WTC11 (cell line): ENCODE results near the gene LRRC3C. TPM values are rescaled to one million over a fixed set of nuclear protein-coding genes. Genes with fewer than 3 reads are reported as not detected.

Experiments used
- ATF1 ChIP-seq: sonication (generic); formaldehyde crosslinking; IDR thresholded peaks from 2 replicates; pipeline ENCODE4 v1.8.1; 2023; ENCODE audit warnings: mild to moderate bottlenecking, moderate library complexity, missing genetic modification reagents
- CREB1 ChIP-seq: sonication (generic); formaldehyde crosslinking; IDR thresholded peaks from 2 replicates; pipeline ENCODE4 v1.8.0; 2023; ENCODE audit warnings: mild to moderate bottlenecking, missing genetic modification reagents
- ELF4 ChIP-seq: sonication (generic); formaldehyde crosslinking; IDR thresholded peaks from 2 replicates; pipeline ENCODE4 v1.8.1; 2022; ENCODE audit warnings: low read depth, mild to moderate bottlenecking, moderate library complexity, missing genetic modification reagents
- ESRRA ChIP-seq: sonication (generic); formaldehyde crosslinking; IDR thresholded peaks from 2 replicates; pipeline ENCODE4 v1.8.1; 2022; ENCODE audit warnings: mild to moderate bottlenecking, missing genetic modification reagents, borderline replicate concordance
- FOXJ3 ChIP-seq: sonication (generic); formaldehyde crosslinking; IDR thresholded peaks from 2 replicates; pipeline ENCODE4 v1.9.0; 2021; ENCODE audit warnings: missing genetic modification reagents, mild to moderate bottlenecking, borderline replicate concordance
- FOXK1 ChIP-seq: sonication (generic); formaldehyde crosslinking; IDR thresholded peaks from 2 replicates; pipeline ENCODE4 v1.8.0; 2022; ENCODE audit warnings: mild to moderate bottlenecking, moderate library complexity, missing genetic modification reagents
- GTF2I ChIP-seq: fragments of 250-450 bp; sonication (Bioruptor Pico); conservative IDR thresholded peaks from 2 replicates; pipeline ENCODE4 v1.4.0; 2021; ENCODE audit warnings: mild to moderate bottlenecking
- KAT7 ChIP-seq: sonication (generic); formaldehyde crosslinking; IDR thresholded peaks from 2 replicates; pipeline ENCODE4 v1.8.1; 2023; ENCODE audit warnings: missing genetic modification reagents, mild to moderate bottlenecking, borderline replicate concordance
- MYBL2 ChIP-seq: sonication (generic); formaldehyde crosslinking; IDR thresholded peaks from 2 replicates; pipeline ENCODE4 v1.8.1; 2023; ENCODE audit warnings: mild to moderate bottlenecking, moderate library complexity, missing genetic modification reagents
- PRRX2 ChIP-seq: fragments of 250-450 bp; sonication (Bioruptor Pico); IDR thresholded peaks from 2 replicates; pipeline ENCODE4 v1.8.0; 2021; ENCODE audit warnings: mild to moderate bottlenecking
- SMAD3 ChIP-seq: sonication (generic); formaldehyde crosslinking; IDR thresholded peaks from 2 replicates; pipeline ENCODE4 v1.8.0; 2022; ENCODE audit warnings: missing genetic modification reagents, mild to moderate bottlenecking, borderline replicate concordance
- TCF7 ChIP-seq: sonication (generic); formaldehyde crosslinking; IDR thresholded peaks from 2 replicates; pipeline ENCODE4 v1.8.0; 2022; ENCODE audit warnings: mild to moderate bottlenecking, low read depth, missing genetic modification reagents, moderate library complexity
- TEAD4 ChIP-seq: sonication (generic); formaldehyde crosslinking; IDR thresholded peaks from 2 replicates; pipeline ENCODE4 v1.8.0; 2022; ENCODE audit warnings: mild to moderate bottlenecking, missing genetic modification reagents
- ZNF423 ChIP-seq: fragments of 250-450 bp; sonication (Bioruptor Pico); IDR thresholded peaks from 2 replicates; pipeline ENCODE4 v2.1.2; 2022; ENCODE audit warnings: mild to moderate bottlenecking, moderate library complexity
- total RNA-seq: library from RNA; stranded (reverse); gene quantifications from 3 replicates; pipeline ENCODE4 v1.2.3, GENCODE V29; 2021
- TF ChIP-seq, protein P1 (sequence below): sonication (generic); formaldehyde crosslinking; IDR thresholded peaks from 2 replicates; pipeline ENCODE4 v1.8.0; 2023; ENCODE audit warnings: missing genetic modification reagents, mild to moderate bottlenecking, borderline replicate concordance
- TF ChIP-seq, protein P2 (sequence below): fragments of 250-450 bp; sonication (Bioruptor Pico); IDR thresholded peaks from 2 replicates; pipeline ENCODE4 v1.9.0; 2021; ENCODE audit warnings: mild to moderate bottlenecking
- TF ChIP-seq, protein P3 (sequence below): sonication (generic); formaldehyde crosslinking; IDR thresholded peaks from 2 replicates; pipeline ENCODE4 v1.8.1; 2023; ENCODE audit warnings: mild to moderate bottlenecking, missing genetic modification reagents, moderate library complexity
- TF ChIP-seq, protein P4 (sequence below): sonication (generic); formaldehyde crosslinking; IDR thresholded peaks from 2 replicates; pipeline ENCODE4 v1.8.1; 2022; ENCODE audit warnings: low read depth, mild to moderate bottlenecking, moderate library complexity, missing genetic modification reagents, borderline replicate concordance
- TF ChIP-seq, protein P5 (sequence below): sonication (generic); formaldehyde crosslinking; IDR thresholded peaks from 2 replicates; pipeline ENCODE4 v1.8.0; 2022; ENCODE audit warnings: mild to moderate bottlenecking, missing genetic modification reagents
- TF ChIP-seq, protein P6 (sequence below): sonication (generic); formaldehyde crosslinking; IDR thresholded peaks from 2 replicates; pipeline ENCODE4 v1.8.0; 2022; ENCODE audit warnings: missing genetic modification reagents
- TF ChIP-seq, protein P7 (sequence below): sonication (generic); formaldehyde crosslinking; IDR thresholded peaks from 2 replicates; pipeline ENCODE4 v1.8.0; 2023; ENCODE audit warnings: mild to moderate bottlenecking, missing genetic modification reagents
- TF ChIP-seq, protein P8 (sequence below): fragments of 250-450 bp; sonication (Bioruptor Pico); IDR thresholded peaks from 2 replicates; pipeline ENCODE4 v1.8.0; 2021; ENCODE audit warnings: mild to moderate bottlenecking

Gene LRRC3C
- total RNA-seq, 1 experiment from 2014 or later: not detected

DNA sequence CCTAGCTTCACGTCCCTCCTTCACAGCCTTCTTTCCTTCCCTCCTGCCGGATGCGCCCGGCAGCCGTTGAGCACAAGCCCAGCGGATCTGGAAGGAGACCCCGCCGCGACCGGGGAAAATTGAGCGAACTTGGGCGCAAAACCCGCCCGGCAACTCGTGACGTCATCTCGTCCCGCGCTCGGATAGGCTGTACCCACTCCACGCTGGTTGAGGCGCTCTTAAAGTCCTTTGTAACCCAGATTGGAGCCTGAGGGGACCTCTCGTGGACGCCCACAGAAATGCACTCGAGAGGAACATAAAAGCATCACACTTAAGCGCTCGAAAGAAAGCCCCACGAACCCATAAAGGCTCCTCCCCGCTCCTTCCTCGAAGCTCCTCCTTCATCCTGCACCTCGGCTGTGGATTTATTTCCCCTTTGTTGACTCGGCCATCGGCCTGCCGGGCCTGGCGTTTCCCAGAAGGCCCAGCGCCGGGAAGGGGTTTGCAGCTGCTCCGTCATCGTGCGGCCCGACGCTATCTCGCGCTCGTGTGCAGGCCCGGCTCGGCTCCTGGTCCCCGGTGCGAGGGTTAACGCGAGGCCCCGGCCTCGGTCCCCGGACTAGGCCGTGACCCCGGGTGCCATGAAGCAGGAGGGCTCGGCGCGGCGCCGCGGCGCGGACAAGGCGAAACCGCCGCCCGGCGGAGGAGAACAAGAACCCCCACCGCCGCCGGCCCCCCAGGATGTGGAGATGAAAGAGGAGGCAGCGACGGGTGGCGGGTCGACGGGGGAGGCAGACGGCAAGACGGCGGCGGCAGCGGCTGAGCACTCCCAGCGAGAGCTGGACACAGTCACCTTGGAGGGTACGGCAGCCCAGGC is 53.0 kb downstream of the LRRC3C start, which contains the start of gene PSMD3 (continued):
- TF ChIP-seq, protein P1, sequence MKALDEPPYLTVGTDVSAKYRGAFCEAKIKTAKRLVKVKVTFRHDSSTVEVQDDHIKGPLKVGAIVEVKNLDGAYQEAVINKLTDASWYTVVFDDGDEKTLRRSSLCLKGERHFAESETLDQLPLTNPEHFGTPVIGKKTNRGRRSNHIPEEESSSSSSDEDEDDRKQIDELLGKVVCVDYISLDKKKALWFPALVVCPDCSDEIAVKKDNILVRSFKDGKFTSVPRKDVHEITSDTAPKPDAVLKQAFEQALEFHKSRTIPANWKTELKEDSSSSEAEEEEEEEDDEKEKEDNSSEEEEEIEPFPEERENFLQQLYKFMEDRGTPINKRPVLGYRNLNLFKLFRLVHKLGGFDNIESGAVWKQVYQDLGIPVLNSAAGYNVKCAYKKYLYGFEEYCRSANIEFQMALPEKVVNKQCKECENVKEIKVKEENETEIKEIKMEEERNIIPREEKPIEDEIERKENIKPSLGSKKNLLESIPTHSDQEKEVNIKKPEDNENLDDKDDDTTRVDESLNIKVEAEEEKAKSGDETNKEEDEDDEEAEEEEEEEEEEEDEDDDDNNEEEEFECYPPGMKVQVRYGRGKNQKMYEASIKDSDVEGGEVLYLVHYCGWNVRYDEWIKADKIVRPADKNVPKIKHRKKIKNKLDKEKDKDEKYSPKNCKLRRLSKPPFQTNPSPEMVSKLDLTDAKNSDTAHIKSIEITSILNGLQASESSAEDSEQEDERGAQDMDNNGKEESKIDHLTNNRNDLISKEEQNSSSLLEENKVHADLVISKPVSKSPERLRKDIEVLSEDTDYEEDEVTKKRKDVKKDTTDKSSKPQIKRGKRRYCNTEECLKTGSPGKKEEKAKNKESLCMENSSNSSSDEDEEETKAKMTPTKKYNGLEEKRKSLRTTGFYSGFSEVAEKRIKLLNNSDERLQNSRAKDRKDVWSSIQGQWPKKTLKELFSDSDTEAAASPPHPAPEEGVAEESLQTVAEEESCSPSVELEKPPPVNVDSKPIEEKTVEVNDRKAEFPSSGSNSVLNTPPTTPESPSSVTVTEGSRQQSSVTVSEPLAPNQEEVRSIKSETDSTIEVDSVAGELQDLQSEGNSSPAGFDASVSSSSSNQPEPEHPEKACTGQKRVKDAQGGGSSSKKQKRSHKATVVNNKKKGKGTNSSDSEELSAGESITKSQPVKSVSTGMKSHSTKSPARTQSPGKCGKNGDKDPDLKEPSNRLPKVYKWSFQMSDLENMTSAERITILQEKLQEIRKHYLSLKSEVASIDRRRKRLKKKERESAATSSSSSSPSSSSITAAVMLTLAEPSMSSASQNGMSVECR (CRISPR knock-in tag): peak; percentile 91
- TF ChIP-seq, protein P2, sequence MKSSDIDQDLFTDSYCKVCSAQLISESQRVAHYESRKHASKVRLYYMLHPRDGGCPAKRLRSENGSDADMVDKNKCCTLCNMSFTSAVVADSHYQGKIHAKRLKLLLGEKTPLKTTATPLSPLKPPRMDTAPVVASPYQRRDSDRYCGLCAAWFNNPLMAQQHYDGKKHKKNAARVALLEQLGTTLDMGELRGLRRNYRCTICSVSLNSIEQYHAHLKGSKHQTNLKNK (CRISPR knock-in tag): no peak
- peak; percentile 85 for TF ChIP-seq FOXK1 (CRISPR knock-in tag)
- TF ChIP-seq FOXJ3 (CRISPR knock-in tag): no peak
- 0 out of 2 replicates have a peak, but pooled peaks have one; percentile 45 for TF ChIP-seq KAT7 (CRISPR knock-in tag)
- TF ChIP-seq ELF4 (CRISPR knock-in tag): peak; percentile 92; the same call in 1 of the 2 replicates
- TF ChIP-seq SMAD3: 0 out of 2 replicates have a peak, but pooled peaks have one; percentile 21
- TF ChIP-seq ATF1 (CRISPR knock-in tag): peak; percentile 74; the same call in 1 of the 2 replicates
- peak; percentile 78; the same call in 1 of the 2 replicates for TF ChIP-seq TEAD4
- TF ChIP-seq, protein P3, sequence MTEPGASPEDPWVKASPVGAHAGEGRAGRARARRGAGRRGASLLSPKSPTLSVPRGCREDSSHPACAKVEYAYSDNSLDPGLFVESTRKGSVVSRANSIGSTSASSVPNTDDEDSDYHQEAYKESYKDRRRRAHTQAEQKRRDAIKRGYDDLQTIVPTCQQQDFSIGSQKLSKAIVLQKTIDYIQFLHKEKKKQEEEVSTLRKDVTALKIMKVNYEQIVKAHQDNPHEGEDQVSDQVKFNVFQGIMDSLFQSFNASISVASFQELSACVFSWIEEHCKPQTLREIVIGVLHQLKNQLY (CRISPR knock-in tag): no peak
- TF ChIP-seq ZNF423: no peak
- TF ChIP-seq, protein P4, sequence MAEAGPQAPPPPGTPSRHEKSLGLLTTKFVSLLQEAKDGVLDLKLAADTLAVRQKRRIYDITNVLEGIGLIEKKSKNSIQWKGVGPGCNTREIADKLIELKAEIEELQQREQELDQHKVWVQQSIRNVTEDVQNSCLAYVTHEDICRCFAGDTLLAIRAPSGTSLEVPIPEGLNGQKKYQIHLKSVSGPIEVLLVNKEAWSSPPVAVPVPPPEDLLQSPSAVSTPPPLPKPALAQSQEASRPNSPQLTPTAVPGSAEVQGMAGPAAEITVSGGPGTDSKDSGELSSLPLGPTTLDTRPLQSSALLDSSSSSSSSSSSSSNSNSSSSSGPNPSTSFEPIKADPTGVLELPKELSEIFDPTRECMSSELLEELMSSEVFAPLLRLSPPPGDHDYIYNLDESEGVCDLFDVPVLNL (CRISPR knock-in tag): peak; percentile 86; the same call in 1 of the 2 replicates
- TF ChIP-seq, protein P5, sequence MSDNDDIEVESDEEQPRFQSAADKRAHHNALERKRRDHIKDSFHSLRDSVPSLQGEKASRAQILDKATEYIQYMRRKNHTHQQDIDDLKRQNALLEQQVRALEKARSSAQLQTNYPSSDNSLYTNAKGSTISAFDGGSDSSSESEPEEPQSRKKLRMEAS (CRISPR knock-in tag): peak; percentile 93
- TF ChIP-seq, protein P6, sequence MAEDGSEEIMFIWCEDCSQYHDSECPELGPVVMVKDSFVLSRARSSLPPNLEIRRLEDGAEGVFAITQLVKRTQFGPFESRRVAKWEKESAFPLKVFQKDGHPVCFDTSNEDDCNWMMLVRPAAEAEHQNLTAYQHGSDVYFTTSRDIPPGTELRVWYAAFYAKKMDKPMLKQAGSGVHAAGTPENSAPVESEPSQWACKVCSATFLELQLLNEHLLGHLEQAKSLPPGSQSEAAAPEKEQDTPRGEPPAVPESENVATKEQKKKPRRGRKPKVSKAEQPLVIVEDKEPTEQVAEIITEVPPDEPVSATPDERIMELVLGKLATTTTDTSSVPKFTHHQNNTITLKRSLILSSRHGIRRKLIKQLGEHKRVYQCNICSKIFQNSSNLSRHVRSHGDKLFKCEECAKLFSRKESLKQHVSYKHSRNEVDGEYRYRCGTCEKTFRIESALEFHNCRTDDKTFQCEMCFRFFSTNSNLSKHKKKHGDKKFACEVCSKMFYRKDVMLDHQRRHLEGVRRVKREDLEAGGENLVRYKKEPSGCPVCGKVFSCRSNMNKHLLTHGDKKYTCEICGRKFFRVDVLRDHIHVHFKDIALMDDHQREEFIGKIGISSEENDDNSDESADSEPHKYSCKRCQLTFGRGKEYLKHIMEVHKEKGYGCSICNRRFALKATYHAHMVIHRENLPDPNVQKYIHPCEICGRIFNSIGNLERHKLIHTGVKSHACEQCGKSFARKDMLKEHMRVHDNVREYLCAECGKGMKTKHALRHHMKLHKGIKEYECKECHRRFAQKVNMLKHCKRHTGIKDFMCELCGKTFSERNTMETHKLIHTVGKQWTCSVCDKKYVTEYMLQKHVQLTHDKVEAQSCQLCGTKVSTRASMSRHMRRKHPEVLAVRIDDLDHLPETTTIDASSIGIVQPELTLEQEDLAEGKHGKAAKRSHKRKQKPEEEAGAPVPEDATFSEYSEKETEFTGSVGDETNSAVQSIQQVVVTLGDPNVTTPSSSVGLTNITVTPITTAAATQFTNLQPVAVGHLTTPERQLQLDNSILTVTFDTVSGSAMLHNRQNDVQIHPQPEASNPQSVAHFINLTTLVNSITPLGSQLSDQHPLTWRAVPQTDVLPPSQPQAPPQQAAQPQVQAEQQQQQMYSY (CRISPR knock-in tag): peak; percentile 10
- TF ChIP-seq CREB1 (CRISPR knock-in tag): 0 out of 2 replicates have a peak, but pooled peaks have one; percentile 64
- no peak for TF ChIP-seq PRRX2
- TF ChIP-seq, protein P7, sequence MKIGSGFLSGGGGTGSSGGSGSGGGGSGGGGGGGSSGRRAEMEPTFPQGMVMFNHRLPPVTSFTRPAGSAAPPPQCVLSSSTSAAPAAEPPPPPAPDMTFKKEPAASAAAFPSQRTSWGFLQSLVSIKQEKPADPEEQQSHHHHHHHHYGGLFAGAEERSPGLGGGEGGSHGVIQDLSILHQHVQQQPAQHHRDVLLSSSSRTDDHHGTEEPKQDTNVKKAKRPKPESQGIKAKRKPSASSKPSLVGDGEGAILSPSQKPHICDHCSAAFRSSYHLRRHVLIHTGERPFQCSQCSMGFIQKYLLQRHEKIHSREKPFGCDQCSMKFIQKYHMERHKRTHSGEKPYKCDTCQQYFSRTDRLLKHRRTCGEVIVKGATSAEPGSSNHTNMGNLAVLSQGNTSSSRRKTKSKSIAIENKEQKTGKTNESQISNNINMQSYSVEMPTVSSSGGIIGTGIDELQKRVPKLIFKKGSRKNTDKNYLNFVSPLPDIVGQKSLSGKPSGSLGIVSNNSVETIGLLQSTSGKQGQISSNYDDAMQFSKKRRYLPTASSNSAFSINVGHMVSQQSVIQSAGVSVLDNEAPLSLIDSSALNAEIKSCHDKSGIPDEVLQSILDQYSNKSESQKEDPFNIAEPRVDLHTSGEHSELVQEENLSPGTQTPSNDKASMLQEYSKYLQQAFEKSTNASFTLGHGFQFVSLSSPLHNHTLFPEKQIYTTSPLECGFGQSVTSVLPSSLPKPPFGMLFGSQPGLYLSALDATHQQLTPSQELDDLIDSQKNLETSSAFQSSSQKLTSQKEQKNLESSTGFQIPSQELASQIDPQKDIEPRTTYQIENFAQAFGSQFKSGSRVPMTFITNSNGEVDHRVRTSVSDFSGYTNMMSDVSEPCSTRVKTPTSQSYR (CRISPR knock-in tag): 0 out of 2 replicates have a peak, but pooled peaks have one; percentile 62
- TF ChIP-seq MYBL2 (CRISPR knock-in tag): peak; percentile 91
- TF ChIP-seq, protein P8, sequence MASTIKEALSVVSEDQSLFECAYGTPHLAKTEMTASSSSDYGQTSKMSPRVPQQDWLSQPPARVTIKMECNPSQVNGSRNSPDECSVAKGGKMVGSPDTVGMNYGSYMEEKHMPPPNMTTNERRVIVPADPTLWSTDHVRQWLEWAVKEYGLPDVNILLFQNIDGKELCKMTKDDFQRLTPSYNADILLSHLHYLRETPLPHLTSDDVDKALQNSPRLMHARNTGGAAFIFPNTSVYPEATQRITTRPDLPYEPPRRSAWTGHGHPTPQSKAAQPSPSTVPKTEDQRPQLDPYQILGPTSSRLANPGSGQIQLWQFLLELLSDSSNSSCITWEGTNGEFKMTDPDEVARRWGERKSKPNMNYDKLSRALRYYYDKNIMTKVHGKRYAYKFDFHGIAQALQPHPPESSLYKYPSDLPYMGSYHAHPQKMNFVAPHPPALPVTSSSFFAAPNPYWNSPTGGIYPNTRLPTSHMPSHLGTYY (CRISPR knock-in tag): no peak
- TF ChIP-seq TCF7 (CRISPR knock-in tag): 0 out of 2 replicates have a peak, but pooled peaks have one; percentile 72
- TF ChIP-seq ESRRA (CRISPR knock-in tag): peak; percentile 62; the same call in 1 of the 2 replicates
- no peak for TF ChIP-seq GTF2I (CRISPR knock-in tag)
